Activated naive CD4-positive, alpha-beta T cell treated with anti-CD3 and anti-CD28 coated beads, Interleukin-2, amount 50 U/mL, for 72 hours (primary cell): Measurements from ENCODE around the gene IL17C. TPM values are rescaled to one million over a fixed set of nuclear protein-coding genes. Genes with fewer than 3 reads are reported as not detected.

Experiments used
- ATAC-seq, 2 donors: fragments of 150-1000 bp; cut with Tn5 transposase; 2 replicates each; pipeline ENCODE4 v1.10.0; 2021; ENCODE audit warnings: mild to moderate bottlenecking in 2 of 2, moderate library complexity in 2 of 2
- DNase-seq, 2 donors: peaks; one replicate each; pipeline ENCODE4 v3.0.0; 2021 to 2022; ENCODE audit warnings: low spot score in 2 of 2
- H3K27ac Mint-ChIP-seq, 2 donors: one replicate each; pipeline ENCODE4 v1.8.0; 2022; ENCODE audit warnings: mild to moderate bottlenecking in 2 of 2, mixed read lengths in 2 of 2
- H3K36me3 Mint-ChIP-seq, 2 donors: one replicate each; pipeline ENCODE4 v1.8.0; 2022; ENCODE audit warnings: mixed read lengths in 2 of 2
- H3K9me3 Mint-ChIP-seq, 2 donors: one replicate each; pipeline ENCODE4 v1.8.0; 2022; ENCODE audit warnings: mixed read lengths in 2 of 2
- total RNA-seq, 2 donors: library from RNA; stranded (reverse); gene quantifications; one replicate each; pipeline ENCODE4 v1.2.3, GENCODE V29; 2022

Gene IL17C
- total RNA-seq, 2 donors from 2014 or later = not detected

DNA sequence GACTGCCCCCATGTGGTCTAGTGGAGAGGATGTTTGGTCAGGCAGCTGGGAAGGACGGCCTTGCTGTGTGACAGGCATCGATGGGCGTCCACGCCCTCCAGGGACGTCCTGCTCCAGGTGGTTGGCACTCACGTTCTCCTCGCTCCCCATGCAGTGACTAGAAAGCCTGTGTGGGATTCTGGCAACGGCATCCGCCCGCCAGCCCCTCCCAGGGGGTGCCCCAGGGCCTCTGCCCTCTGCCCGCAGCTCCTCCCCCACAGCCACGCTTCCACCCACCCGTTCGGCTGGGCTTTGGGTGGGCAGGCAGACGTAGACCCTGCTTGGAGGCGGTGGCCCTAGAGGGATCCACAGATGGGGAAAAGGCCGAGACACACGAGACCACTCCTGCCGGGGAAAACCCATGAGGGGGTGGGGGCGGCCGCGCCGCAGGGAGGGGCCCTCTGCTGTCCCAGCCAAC, 4.7 kb upstream of the IL17C start:
- peak in 1 of 2 donors; percentile 43 for DNase-seq
- Mint-ChIP-seq H3K27ac (no peak overlapping the region), H3K9me3 (no peaks in the 10 kb centered on the region), H3K36me3 (no peaks in the 10 kb centered on the region)
- ATAC-seq = peak; percentile 46 to 62

GRCh38 chr16:88634141-88634993, 4.0 kb upstream of the IL17C start:
- H3K36me3 Mint-ChIP-seq = no peaks in the 10 kb centered on the region
- DNase-seq (peak; percentile 53 to 78), ATAC-seq (peak; percentile 40 to 71)
- no peaks in the 10 kb centered on the region for H3K9me3 Mint-ChIP-seq
- H3K27ac Mint-ChIP-seq = no peak overlapping the region

DNA sequence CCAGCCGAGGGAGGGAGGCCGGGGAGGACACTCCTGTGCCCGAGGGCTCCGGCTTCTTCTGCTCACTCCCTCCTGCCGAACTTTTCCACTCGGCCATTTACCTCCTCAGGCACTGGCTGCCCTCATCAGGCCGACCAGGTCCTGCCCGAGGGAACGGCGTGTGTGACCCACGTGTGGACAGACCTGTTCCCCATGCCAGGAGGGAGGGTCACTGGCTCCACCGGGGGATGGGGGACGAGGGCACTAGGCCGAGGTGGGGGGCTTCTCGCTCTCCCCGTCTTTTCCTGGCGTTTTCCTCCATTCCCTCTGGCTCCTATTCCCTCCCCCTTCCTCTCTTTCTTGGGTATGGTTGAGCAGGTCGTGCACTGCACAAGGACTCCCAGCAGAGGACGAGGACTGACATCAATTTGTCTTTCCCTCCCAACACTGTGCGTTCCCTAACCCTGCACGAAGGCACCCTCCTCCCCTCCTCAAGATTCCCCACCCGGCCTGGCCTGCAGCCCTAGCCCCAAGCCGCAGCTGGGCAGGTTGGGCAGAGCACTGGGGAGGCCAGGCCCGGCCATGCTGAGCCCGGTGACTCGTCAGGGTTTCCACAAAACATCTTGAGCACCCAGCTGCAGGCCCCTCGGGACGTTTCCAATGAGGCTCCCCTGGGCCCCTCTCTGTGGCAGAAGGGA, 3.2 kb upstream of the IL17C start:
- DNase-seq = no peak

DNA sequence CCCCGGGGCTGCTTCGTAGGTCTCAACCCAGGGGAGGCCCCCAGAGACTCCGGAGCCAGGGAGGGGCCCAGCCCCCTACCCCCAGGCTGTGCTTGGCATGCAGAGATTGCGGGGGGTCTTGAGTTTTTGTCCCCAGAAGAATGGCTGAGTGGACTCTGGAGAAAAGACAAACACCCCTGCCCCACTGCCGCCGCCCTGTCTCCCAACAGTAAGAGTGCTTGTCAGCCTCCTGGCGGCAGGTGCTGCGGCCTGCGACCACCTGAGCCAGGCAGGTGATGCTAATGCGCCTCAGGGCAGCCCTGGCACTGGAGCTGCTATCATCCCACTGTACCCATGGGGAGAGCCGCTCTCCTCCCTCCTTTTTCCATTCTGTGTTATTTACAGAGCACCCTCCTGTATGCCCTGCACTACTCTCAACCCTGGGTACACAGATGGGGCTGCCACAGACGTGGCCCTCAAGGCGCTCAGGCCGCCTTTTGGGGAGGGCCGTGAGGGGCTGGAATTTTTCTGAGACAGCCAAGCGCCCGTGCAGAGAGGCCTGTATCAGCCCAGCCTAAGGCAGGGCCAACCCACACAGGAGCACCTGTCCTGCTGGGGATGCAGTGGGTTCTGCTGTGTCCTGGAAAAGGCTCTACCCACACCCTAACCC, 2.6 kb upstream of the IL17C start:
- DNase-seq (no peak), ATAC-seq (no peak)
- no peaks in the 10 kb centered on the region for H3K36me3 Mint-ChIP-seq
- H3K9me3 Mint-ChIP-seq = no peaks in the 10 kb centered on the region
- H3K27ac Mint-ChIP-seq = peak overlapping the region in 1 of 2 donors; percentile 44

More for the DNA sequence above, 3.2 kb upstream of the IL17C start:
- no peak for ATAC-seq
- H3K27ac Mint-ChIP-seq = no peak overlapping the region
- no peaks in the 10 kb centered on the region for H3K36me3 Mint-ChIP-seq
- H3K9me3 Mint-ChIP-seq = no peaks in the 10 kb centered on the region

- H3K27ac Mint-ChIP-seq = no peak overlapping the region
- no peaks in the 10 kb centered on the region for H3K9me3 Mint-ChIP-seq
- DNase-seq = no peak
- no peaks in the 10 kb centered on the region for H3K36me3 Mint-ChIP-seq
- ATAC-seq = no peak
Observed at GRCh38 chr16:88636488-88637265, 1.7 kb upstream of the IL17C start.

GRCh38 chr16:88639231-88640038, 1.1 kb downstream of the IL17C start:
- H3K36me3 Mint-ChIP-seq = peaks cover 0 to 7% of the 10 kb centered on the region in 2 donors
- H3K9me3 Mint-ChIP-seq = no peaks in the 10 kb centered on the region
- ATAC-seq (peak in 1 of 2 donors; percentile 9), DNase-seq (no peak)
- H3K27ac Mint-ChIP-seq = no peak overlapping the region

GRCh38 chr16:88640039-88640495, 1.7 kb downstream of the IL17C start:
- Mint-ChIP-seq H3K36me3 (peaks cover 0 to 7% of the 10 kb centered on the region in 2 donors), H3K9me3 (no peaks in the 10 kb centered on the region), H3K27ac (peak overlapping the region in 1 of 2 donors; percentile 79)
- DNase-seq (no peak), ATAC-seq (no peak)

DNA sequence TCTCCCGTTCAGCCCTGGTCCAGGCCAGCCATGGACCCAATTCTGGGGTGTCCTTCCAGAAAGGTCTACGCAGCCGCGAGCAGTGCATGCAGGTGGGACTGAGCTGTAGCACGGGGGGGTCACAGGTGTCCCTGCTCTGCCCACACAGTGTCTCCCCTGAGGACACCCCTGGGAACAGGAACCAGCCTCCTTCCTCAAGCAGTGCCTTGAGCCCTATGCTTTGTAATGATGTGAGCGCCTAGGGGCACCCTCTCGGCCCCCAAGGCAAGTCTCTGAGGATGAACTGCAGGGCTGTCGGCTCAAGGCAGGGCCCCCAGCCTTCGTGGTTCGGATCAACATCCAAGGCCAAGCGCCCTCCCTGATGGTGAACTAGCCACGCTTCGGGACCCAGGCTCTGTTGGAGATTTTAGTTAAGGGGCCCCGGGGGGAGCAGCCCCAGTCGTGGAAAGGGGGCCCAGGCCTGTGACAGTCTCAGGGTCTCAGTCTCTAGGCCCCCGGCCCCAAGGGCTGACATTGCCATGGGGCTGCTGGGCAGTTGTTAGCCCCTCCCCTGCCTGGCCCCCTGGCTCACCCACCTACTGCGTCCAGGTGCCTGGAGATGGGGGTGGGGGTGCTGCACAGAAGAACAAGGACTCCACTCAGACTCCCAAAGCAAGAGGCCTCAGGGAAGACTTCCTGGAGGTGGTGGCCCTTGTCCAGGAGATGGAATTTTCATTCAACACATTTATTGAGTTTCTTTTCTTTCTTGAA, 2.3 kb downstream of the IL17C start:
- no peak overlapping the region for H3K27ac Mint-ChIP-seq
- no peaks in the 10 kb centered on the region for H3K9me3 Mint-ChIP-seq
- H3K36me3 Mint-ChIP-seq = peaks cover 0 to 7% of the 10 kb centered on the region in 2 donors
- DNase-seq = no peak
- ATAC-seq = no peak

GRCh38 chr16:88642881-88643643, 4.7 kb downstream of the IL17C start:
- Mint-ChIP-seq H3K9me3 (no peaks in the 10 kb centered on the region), H3K36me3 (peaks cover 0 to 7% of the 10 kb centered on the region in 2 donors), H3K27ac (no peak overlapping the region)
- ATAC-seq = no peak
- no peak for DNase-seq

DNA sequence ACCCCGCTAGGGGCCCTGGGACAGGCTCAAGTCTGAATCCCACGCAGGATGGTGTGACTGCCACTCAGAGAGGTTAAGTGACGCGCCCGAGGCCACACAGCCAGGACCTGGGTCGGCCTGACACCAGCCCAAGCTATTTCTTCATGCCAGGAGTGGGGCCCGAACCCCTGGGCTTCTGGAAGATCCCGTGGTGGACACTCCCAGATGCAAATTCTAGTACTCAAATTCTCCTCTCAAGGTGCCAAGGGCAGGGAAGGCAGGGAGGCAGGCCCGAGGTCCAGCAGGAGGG, 5.2 kb downstream of the IL17C start:
- ATAC-seq (no peak), DNase-seq (no peak)
- no peaks in the 10 kb centered on the region for H3K9me3 Mint-ChIP-seq
- peaks cover 0 to 7% of the 10 kb centered on the region in 2 donors for H3K36me3 Mint-ChIP-seq
- no peak overlapping the region for H3K27ac Mint-ChIP-seq

DNA sequence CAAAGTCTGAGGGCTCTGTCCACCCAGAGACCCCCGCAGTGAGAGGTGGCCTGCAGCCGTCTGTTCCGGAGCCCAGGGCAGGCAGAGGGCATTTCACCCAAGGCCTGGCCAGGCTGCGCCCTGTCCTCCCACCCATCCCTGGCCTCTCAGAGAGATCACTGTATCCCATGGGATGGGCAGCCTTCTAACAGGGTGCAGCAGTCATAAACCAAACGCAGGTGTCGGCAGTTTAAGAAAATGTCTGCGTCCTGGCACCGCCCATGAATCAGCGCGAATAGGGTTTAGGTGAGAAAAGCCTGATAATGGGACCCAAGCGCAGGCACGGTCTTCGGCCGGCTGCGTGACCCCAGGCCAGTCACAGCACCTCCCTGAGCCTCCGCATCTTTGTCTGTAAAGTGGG, 7.1 kb downstream of the IL17C start:
- H3K27ac Mint-ChIP-seq = no peak overlapping the region
- ATAC-seq (no peak), DNase-seq (no peak)
- H3K9me3 Mint-ChIP-seq = no peaks in the 10 kb centered on the region
- peaks cover 5 to 12% of the 10 kb centered on the region in 2 donors for H3K36me3 Mint-ChIP-seq

- ATAC-seq (no peak), DNase-seq (no peak)
- no peak overlapping the region for H3K27ac Mint-ChIP-seq
- H3K9me3 Mint-ChIP-seq = no peaks in the 10 kb centered on the region
- peaks cover 5 to 12% of the 10 kb centered on the region in 2 donors for H3K36me3 Mint-ChIP-seq
Observed at GRCh38 chr16:88645941-88646340, 7.6 kb downstream of the IL17C start.

GRCh38 chr16:88646345-88647034, 8.1 kb downstream of the IL17C start:
- DNase-seq (no peak), ATAC-seq (no peak)
- peaks cover 5 to 12% of the 10 kb centered on the region in 2 donors for H3K36me3 Mint-ChIP-seq
- no peak overlapping the region for H3K27ac Mint-ChIP-seq
- H3K9me3 Mint-ChIP-seq = no peaks in the 10 kb centered on the region
